Activated CD4-positive, alpha-beta T cell treated with anti-CD3 and anti-CD28 coated beads, Interleukin-2, Interleukin-4, amounts not matched to agents 100 ng/mL and 50 ng/mL, durations not matched to agents 16 hours and 8 hours (primary cell): ENCODE data around the gene NT5C1B.
"Not testable (repeated sequence)": the region's sequence is repeated elsewhere in the genome, so short reads cannot be mapped to it uniquely, and the experiment has no call there.

Experiments
- DNase-seq: peaks from one replicate; pipeline ENCODE4 v3.0.0-alpha.2; 2020; ENCODE audit warnings: low spot score

NT5C1B gene

DNA sequence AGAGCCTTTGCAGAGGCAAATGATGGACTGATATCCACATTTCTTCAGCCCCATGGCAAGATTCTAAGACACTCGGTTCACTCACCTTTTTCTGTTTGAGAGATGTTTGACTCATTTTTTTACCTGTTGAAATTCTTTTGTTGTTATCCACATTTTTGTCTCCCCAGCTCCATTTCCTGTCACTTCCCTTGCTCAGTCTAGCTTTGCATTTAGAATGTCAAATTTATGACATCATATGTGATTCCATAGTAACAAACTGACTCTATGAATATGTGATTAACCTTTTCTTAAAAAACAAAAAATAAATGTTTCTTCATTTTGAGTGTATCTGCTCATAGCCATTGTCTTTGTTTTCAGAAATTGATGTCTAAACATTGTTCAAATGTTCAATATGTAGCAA, at the start of gene NT5C1B:
TSS of gene NT5C1B (minus strand) at position 216 of the 400 bp plus-strand sequence. CDS start at position 115, 101 bp downstream.
- no peak for DNase-seq

DNA sequence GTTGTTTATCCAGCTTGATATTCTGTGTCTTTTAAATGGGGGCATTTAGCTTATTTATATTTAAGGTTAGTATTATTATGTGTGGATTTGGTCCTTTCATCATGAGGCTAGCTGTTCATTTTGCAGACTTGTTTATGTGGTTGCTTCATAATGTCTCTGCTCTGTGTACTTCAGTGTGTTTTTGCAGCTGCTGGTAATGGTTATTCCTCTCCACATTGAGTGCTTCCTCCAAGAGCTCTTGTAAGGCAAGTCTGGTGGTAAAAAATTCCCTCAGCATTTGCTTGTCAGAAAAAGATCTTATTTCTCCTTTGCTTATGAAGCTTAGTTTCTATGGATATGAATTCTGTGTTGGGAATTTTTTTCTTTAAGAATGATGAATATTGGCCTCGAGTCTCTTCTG, 47.8 kb upstream of the NT5C1B start:
- no peak for DNase-seq

DNA sequence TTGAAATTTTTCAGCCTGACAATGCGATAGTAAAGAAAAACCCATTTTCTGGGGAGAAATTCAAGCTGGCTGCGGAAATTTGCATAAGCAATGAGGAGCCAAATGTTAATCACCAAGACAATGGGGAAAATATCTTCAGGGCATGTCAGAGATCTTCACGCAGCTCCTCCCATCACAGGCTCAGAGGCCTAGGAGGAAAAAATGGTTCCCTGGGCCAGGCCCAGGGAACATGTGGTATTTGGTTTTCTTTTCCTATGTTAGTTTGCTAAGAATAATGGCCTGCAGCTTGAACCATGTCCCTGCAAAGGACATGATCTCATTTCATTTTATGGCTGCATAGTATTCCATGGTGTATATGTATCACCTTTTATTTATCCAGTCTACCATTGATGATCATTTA, 43.3 kb upstream of the NT5C1B start:
- not testable (repeated sequence) for DNase-seq

DNA sequence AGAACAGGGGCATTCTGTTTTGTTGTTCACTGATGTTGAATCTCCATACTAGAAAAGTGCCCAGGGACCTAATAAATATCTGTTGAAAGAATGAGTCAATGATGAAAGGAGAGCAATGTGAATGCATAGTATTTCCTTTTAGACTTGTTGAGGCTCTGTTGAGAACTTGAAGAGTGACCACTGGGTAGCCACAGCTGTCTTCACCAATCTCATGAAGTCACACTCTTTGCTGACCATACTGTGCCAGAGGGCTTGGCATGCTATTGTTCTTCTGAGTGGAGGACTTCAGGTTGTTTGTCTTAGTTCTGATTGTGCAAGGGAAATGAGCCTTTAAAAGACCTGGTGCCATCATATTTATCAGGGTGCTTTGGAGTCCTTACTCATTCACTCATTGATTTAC, 41.6 kb upstream of the NT5C1B start:
- no peak for DNase-seq

DNA sequence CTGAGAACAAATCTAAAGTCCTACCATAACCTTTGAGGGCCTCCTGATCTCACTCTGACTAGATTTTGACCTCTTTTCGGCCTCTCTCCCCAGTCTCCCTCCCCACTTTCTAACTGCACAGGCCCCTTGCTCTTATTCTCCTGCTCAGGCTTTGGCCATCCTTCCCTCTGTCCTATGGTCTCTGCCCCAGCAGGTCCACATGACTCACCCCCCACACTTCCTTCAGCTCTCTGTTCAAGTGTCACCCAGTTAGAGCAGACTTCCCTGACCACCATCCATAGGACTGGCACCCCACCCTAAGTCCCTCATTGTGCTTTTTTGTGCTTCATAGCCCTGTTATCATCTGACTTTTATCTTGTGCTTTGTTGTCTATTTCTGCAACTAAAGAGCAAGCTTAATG, 41.2 kb upstream of the NT5C1B start:
- no peak for DNase-seq

DNA sequence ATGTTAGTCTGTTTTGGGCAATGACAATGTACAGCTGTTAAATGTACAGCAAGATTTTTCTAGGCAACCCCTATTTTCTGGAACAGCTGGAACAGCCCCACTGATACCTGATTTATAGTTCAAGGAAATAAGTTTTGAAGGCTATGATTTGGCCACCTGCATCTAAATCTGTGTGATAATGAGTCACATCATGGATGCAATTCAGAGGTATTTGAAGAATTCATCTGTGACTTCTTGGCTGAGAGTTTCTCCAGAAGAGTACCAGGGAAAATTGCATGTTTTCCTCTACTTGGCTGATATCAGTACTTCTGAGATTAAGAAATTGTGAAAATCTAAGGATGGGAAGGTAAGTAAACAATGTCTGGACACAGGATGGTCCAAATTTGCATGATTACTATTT, 40.7 kb upstream of the NT5C1B start:
- DNase-seq = no peak

DNA sequence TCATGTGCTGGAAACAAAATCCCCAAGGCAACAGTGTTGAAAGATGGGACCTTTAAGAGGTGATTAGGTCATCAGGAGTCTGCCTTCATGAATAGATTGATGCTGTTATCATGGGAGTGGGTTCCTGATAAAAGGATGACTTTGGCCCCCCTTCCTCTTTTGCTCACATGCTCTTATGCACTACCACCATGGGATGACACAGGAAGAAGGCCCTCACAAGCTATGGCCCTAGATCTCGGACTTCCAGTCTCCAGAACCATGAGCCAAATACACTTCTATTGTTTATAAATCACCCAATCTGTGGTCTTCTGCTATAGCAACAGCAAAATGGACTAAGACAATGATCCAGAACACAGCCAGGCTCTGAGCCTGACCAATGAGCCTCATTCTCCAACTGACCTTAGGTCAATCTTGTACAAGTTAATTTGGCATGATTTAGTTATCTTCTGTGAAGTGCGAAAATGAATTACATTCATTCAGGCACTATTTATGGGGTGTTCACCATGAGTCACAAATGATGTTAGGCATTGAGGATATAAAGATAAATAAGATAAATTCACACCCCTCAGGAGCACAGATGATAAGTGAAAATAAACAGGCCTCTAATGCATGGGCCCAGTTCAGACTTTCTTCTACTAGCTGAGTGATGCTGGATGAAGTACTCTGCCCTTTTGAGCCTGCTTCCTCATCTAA, 37.7 kb upstream of the NT5C1B start:
- DNase-seq = no peak

DNA sequence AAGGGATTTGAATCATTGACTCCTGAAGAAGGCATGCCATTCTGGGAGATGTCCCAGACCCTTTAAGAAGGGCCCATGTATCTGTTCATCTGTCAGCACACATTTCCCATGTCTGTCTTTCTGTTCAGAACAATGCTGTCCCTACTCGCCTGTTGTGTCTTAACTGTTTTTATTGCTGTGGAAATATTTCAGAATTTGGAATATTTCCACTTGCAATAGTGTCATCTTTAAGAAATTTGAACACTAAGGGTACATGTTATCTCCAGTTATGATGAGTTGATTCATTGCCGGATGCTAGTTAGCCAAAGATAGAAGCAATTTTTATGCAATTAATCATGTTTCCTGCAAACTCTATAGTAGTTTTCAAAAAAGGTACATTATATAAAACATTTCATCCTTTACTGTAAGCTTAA, 36.9 kb upstream of the NT5C1B start:
- no peak for DNase-seq

DNA sequence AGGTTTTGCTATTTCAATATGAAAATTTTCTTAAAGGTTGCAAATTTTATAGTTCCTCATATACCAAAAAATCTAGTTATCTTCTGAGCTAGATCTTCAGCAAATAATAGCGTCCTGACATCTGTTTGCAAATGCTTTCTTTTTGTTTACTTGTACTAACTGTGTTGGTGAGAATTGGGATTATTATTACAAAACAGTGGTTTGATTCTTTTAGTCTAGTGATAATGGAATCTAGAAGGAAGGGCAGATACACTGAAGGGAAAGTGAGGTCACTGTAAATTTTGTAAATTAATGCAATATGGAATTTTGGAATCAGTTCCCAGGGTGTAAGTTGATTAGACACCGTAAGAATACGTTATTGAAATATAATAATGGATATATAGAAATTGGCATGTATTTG, 36.2 kb upstream of the NT5C1B start:
- DNase-seq = no peak

DNA sequence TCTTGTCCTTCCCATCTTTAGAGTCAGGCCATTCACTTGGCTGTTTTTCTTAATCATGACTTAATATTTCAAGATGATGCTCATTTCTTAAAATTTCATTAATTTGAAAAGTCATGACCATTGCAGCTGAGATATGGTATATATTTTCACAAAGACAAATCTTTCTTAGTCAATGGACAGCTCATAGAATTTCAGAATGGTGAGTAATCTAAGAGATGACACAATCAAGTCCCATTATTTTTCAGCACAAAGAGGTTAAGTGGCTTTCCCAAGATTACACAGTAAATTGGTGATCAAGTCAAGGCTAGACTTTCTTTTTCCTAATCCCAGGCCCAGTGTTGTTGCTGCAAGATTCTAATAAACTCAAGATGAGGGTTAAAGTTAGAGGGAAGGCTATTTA, 34.4 kb upstream of the NT5C1B start:
- DNase-seq = no peak

DNA sequence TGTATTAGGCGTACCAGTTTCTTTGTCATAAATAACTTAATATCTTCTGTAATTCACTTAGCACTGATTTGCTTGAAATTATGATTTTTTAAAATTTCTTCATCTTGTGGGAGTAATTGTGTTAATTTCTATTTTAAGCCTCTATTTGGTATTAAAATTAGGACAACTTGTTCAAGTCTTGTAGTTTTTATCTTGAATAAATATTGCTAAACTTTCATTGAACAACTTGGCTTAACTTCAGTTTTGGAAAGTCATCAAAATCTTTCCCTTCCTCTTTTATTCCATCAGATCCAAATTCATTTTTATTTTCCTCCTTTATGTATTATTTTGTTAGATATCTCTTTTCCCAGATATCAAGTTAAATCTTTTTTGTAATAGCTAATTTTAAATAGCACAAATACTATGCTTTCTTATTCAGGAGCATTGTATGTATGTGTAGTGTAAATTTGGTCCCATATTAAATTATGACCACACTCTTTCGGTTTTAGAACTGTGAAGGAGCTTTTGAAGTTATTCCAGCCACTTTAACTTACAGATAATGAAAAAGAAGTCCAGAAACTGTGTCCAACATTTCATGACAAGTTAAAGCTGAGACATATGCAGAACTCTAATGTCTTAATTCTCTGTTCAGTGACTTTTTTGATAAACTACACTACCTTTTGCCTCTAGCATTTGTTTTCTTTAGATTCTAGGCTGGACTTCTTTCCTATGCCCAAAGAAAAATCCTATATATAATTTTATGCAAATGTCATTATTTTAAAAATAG, 31.7 kb upstream of the NT5C1B start:
- DNase-seq = no peak

DNA sequence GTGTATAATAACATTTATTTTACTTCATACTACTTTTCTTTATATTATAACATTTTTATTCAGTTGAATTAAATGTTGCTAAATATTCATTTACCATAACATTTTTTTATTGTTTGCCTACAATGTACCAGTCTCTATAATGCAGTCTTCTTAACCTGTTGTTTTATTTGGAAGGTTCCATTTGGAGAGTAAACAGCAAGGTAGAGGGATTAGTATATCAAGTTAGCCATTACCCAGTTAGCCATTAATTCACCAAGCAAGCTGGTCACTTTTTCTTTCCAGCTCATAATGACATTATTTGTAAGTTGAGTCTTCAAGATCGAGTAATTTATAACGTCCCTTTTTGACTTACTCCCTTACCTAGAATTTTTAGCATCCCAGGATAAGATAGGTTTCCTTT, 29.7 kb upstream of the NT5C1B start:
- no peak for DNase-seq

DNA sequence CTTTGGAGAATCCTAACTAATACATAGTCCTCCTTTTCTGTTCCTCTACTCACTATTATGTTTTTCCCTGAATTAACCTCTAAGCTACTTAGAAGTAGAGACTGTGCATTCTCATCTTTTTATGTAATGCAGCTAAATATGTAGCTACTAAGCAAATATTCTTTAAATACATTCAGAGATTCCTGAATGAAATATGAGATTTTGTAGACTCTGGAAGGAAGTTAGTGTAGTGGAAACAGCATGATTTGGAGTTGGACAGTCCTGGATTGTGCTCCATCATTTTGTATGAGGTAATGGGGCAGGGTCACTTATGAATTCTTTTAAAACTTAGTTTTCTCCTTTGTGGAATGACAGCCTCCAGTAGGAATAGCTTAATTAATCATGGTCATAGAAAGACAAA, 24.7 kb upstream of the NT5C1B start:
- no peak for DNase-seq

DNA sequence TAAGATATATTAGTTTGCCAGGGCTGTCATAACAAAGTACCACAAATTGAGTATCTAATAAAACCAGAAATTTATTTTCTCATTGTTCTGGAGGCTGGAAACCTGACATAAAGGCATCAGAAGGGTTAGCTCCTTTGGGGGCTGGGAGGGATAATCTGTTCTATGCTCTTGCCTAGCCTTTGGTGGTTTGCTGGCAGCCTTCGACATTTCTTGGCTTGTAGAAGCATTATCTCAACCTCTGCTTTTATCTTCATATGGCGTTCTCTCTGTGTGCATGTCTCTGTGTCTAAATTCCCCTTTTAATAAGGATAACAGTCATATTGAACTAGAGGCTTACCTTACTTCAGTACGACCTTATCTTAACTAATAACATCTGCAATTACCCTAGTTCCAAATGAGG, 22.8 kb upstream of the NT5C1B start:
- no peak for DNase-seq

DNA sequence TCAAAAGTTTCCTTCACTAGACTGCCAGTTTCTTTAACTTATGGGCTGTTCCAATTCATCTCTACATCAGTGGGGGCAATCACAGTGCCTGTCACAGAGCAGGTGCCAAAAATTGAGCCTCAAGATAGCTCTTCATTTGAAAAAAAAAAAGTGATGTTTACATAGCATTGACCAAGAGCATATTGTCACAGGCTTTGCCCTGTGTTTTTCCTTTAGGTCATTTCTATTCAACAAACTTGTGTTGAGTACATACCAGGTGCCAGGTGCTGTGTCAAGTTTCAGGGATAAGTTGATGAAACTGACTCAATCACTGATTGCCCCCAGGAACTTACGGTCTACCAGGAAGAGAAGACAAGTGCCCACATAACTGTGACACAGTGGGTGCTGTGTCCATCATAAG, 22.2 kb upstream of the NT5C1B start:
- DNase-seq = no peak

DNA sequence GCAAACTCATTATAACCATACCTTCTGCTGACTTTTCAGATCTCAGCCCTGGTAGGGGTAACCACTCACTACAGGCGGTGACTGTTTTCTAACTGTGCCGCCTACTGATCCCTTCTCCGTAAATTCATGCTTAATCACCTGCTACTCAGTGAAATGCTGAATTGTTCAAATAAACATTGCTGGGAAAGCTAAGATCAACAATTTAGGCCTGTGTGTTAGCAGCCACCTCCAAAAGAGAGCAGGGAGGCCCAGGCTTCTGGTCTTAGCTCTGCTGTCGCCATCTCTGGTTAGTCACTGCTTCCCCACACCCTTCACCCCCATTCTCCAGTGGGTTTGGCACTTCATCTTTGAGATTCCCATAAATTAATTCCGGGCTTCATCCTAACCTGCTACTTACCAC, 21.8 kb upstream of the NT5C1B start:
- no peak for DNase-seq

DNA sequence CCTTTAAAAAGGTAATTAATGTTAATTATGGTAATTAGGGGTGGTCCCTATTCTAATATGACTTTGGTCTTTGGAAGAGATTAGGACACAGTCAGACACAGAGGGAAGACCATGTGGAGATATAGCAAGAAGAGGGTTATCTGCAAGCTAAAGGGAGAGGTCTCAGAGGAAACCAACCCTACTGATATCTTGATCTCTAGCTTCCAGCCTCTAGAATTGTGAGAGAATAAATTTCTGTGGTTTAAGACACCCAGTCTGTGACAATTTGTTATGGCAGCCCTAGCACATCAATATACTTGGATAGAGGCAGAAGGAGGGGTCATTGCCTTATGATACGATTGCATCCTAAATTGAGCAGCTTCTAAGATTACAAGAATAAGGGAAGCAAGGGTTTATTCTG, 21.3 kb upstream of the NT5C1B start:
- DNase-seq = no peak

DNA sequence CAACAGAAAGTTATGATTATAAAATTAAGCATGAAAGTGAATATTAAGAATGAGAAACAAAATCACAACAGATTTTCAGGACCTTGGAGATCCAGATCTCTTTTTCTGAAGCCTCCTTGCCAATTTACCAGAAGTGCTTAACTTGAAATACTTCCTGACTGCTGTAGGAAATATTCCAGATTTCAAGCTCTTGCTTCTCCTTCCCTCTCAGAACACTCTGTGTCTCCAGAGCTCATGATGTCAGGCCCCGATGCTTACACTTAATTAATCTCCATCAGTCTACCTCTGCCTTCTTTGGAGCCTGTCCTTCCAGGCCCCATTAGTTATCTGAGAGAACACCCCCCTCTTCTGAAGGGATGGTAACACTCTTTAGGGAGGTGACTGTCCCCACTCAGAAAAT, 20.7 kb upstream of the NT5C1B start:
- DNase-seq = no peak

DNA sequence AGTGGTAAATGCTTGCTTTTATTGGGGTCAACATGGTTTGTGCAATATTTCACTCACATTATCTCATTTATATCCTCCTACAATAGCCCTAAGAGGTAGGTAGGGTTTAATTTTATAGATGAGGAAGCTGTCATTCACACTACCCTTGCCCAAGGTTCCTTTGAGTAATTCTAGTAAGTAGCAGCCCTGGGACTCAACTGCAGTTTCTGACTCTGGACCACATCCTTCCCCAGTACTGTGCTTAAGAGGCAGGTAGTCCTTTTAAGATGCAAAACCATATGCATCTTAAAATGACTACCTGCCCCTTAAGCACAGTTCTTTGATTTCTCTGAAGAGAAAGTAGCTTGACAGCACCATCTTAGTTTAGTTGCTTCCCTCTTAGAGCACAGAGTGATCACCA, 15.7 kb upstream of the NT5C1B start:
- peak; percentile 1 for DNase-seq

DNA sequence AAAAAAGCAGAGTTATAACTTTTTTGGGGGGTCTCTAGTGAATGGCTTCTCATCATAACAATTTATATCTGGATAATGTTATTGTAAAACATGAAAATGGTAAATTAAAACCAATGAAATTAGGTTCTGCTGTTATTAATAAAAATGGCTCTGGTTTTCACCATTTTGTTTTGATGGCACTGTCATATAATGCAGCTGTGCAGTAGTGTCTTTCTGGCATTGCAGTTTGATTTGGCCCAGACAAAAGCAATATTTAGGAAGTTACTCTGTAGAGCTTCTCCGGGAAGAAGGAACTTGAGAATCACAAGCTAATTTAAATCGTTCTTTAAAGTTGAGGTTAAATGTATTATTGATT, 15.1 kb upstream of the NT5C1B start:
- no peak for DNase-seq

DNA sequence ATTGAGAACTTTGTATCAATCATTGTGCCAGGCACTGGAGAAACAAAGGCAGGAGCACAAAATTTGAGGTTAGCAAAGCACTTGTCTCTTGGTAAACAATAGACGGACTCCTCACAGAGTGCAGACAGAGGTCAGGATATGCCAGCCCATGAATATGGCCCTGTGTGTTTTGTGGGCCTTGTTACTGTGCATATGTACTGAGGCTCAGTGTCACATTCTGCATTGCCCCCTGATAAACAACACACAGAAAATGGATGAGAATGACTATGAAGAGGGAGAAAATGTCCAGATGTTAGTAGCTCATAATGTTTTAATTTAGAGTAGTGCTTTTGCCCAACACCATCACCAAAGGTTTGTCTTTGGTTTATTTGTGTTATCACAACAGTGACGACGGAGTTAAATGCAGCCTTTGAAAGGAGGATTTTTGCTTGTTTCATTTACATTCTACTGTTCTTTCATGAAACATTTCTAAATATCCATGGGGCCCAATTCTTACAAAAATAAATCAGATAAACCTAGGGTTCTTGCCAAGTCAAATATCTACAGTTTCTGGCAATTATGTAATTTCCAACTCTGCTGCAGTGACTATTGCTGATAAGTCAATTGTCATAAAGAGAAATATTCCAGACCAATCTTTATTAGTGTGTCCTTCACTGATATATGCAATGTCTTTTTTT, 14.6 kb upstream of the NT5C1B start:
- no peak for DNase-seq

DNA sequence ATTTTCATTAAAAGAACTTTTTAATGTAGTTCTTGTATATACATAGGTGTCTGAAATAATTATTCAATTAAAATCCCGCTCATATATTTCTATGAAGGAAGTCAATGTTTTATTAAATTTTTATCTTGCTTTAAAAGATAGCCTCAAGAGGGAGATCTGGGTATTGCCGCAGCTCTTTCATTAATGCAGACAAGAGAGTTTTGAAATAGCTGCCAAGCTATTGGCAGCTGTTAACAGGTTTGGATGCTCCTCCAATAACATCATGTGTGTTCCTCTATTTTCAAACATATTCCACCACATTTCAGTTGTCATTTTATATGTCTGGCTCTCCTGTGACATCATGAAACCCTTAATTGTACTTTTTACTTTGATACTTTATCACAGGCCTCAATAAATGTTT, 12.9 kb upstream of the NT5C1B start:
- DNase-seq = no peak

DNA sequence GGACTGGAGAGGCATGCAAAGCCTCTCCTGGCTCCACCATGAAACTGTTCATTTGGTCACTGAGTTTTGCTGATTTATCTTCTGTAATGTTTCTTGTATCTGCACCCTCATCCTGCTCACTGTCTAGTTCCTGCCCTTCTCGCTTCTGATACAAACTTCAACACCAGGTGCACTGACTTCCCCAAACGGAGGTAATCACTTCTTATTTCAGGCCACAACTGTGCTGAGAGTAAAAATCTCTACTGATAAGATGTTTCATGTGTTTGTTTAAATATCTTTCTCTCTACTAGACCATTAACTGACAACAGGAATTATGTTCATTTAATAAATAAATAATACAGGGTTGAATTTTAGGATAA, 10.9 kb upstream of the NT5C1B start:
- DNase-seq = no peak
